Astrocyte (in vitro differentiated cells and primary cell): ENCODE measurements around the gene CCDC178. TPM values are rescaled to one million over a fixed set of nuclear protein-coding genes. Genes with fewer than 3 reads are reported as not detected.

ENCODE experiments used
- DNase-seq: peaks from one replicate; pipeline ENCODE4 v3.0.0-alpha.2; 2010; ENCODE audit warnings: low read depth
- FAIRE-seq: peaks from 2 replicates; lab custom pipeline; 2011; peaks lifted over from hg19 to GRCh38; lab: Jason Lieb, UNC
- H2AFZ ChIP-seq: 2 replicates; pipeline ENCODE4 v1.6.0; 2012; ENCODE audit warnings: low read depth, low read length, inconsistent platforms
- H3K27ac ChIP-seq: 2 replicates; pipeline ENCODE4 v1.5.1; 2011; ENCODE audit warnings: low read depth, low read length, inconsistent platforms
- H3K27me3 ChIP-seq: 2 replicates; pipeline ENCODE4 v1.6.0; 2011; ENCODE audit warnings: low read length, inconsistent platforms; ENCODE audit not compliant: insufficient read depth
- H3K36me3 ChIP-seq: 2 replicates; pipeline ENCODE4 v1.5.1; 2011; ENCODE audit warnings: low read length, inconsistent platforms; ENCODE audit not compliant: insufficient read depth
- H3K4me1 ChIP-seq: 2 replicates; pipeline ENCODE4 v1.5.1; 2011; ENCODE audit warnings: low read length, inconsistent platforms; ENCODE audit not compliant: insufficient read depth
- H3K4me2 ChIP-seq: 2 replicates; pipeline ENCODE4 v1.6.0; 2012; ENCODE audit warnings: low read length, inconsistent platforms
- H3K4me3 ChIP-seq: 2 replicates; pipeline ENCODE4 v1.5.1; 2011; ENCODE audit warnings: low read depth, mild to moderate bottlenecking, low read length, inconsistent platforms; ENCODE audit not compliant: insufficient read depth
- H3K79me2 ChIP-seq: 2 replicates; pipeline ENCODE4 v1.6.0; 2012; ENCODE audit warnings: mild to moderate bottlenecking, low read length, inconsistent platforms; ENCODE audit not compliant: insufficient read depth
- H3K9ac ChIP-seq: 2 replicates; pipeline ENCODE4 v1.6.0; 2012; ENCODE audit warnings: mild to moderate bottlenecking, low read length, inconsistent platforms
- H3K9me3 ChIP-seq: 2 replicates; pipeline ENCODE4 v1.5.1; 2012; ENCODE audit warnings: low read depth, mild to moderate bottlenecking, low read length, inconsistent platforms; ENCODE audit not compliant: insufficient read depth
- H4K20me1 ChIP-seq: 2 replicates; pipeline ENCODE4 v1.6.0; 2012; ENCODE audit warnings: low read length, inconsistent platforms; ENCODE audit not compliant: insufficient read depth
- H3K27ac Mint-ChIP-seq: one replicate; pipeline ENCODE4 v1.8.0; 2021; ENCODE audit warnings: mild to moderate bottlenecking, mixed read lengths; ENCODE audit not compliant: unreplicated experiment
- H3K27me3 Mint-ChIP-seq: one replicate; pipeline ENCODE4 v1.8.0; 2021; ENCODE audit warnings: low read depth, mixed read lengths; ENCODE audit not compliant: unreplicated experiment
- H3K36me3 Mint-ChIP-seq: one replicate; pipeline ENCODE4 v1.8.0; 2021; ENCODE audit warnings: low read depth, mixed read lengths; ENCODE audit not compliant: unreplicated experiment
- H3K4me1 Mint-ChIP-seq: one replicate; pipeline ENCODE4 v1.8.0; 2021; ENCODE audit warnings: low read depth, mixed read lengths; ENCODE audit not compliant: unreplicated experiment
- H3K4me3 Mint-ChIP-seq: one replicate; pipeline ENCODE4 v1.8.0; 2021; ENCODE audit warnings: mild to moderate bottlenecking, moderate library complexity, mixed read lengths; ENCODE audit not compliant: unreplicated experiment
- H3K9me3 Mint-ChIP-seq: one replicate; pipeline ENCODE4 v1.8.0; 2021; ENCODE audit warnings: mild to moderate bottlenecking, mixed read lengths; ENCODE audit not compliant: unreplicated experiment
- CTCF ChIP-seq: IDR thresholded peaks from 2 replicates; pipeline ENCODE4 v1.5.1; 2011; ENCODE audit warnings: low read depth, mild to moderate bottlenecking, inconsistent platforms, low read length, moderate library complexity; ENCODE audit not compliant: insufficient read depth
- EZH2 ChIP-seq: IDR thresholded peaks from 2 replicates; pipeline ENCODE4 v1.6.1; 2012; ENCODE audit warnings: mild to moderate bottlenecking, low read length, inconsistent platforms; ENCODE audit not compliant: insufficient read depth
- total RNA-seq: library from RNA; stranded (reverse); gene quantifications from 2 replicates; pipeline ENCODE4 v1.2.1, GENCODE V29; 2021

Gene CCDC178
- total RNA-seq, 1 donor from 2014 or later, result 0.30 TPM

DNA sequence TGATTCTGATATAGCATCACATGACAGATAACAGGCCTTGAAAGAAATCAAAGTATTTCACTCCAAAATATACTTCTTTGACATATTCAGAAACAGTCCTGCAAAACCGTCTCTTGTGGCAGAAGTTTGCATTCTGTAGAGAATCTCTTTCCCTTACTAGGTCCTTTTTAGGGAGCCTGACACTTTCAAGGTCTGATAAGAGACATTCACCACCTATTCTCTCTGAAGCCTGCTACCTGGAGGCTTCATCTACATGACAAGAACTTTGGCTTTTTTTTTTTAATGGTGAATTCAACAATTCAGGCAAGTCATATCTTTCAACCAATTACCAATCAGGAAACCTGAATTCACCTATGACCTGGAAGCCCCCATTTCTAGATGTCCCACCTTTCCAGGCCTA, 83.8 kb downstream of the CCDC178 start:
- H3K4me3 Mint-ChIP-seq, result no peak overlapping the region

GRCh38 chr18:33355756-33356155, 84.8 kb downstream of the CCDC178 start:
- no peak for FAIRE-seq
- no peak for DNase-seq
- H3K27ac Mint-ChIP-seq, result no peak overlapping the region

More for the DNA sequence above, 83.8 kb downstream of the CCDC178 start:
- no peak overlapping the region for H3K4me3 ChIP-seq
- Mint-ChIP-seq H3K27ac (no peak overlapping the region), H3K36me3 (no peaks in the 10 kb centered on the region), H3K27me3 (no peaks in the 10 kb centered on the region), H3K4me1 (no peaks in the 10 kb centered on the region), H3K9me3 (no peaks in the 10 kb centered on the region)
- H2AFZ ChIP-seq, result no peak overlapping the region
- H3K79me2 ChIP-seq, result no peaks in the 10 kb centered on the region
- FAIRE-seq (no peak), DNase-seq (no peak)
- no peaks in the 10 kb centered on the region for H4K20me1 ChIP-seq
- TF ChIP-seq EZH2, result no peak
- TF ChIP-seq CTCF, result no peak
- no peaks in the 10 kb centered on the region for H3K27me3 ChIP-seq
- H3K9me3 ChIP-seq, result no peaks in the 10 kb centered on the region
- no peaks in the 10 kb centered on the region for H3K36me3 ChIP-seq
- H3K9ac ChIP-seq, result no peak overlapping the region
- no peak overlapping the region for H3K4me2 ChIP-seq
- no peak overlapping the region for H3K27ac ChIP-seq
- no peaks in the 10 kb centered on the region for H3K4me1 ChIP-seq

More at GRCh38 chr18:33355756-33356155, 84.8 kb downstream of the CCDC178 start:
- Mint-ChIP-seq H3K27me3 (no peaks in the 10 kb centered on the region), H3K4me3 (no peak overlapping the region), H3K9me3 (no peaks in the 10 kb centered on the region), H3K36me3 (no peaks in the 10 kb centered on the region), H3K4me1 (no peaks in the 10 kb centered on the region)
- no peaks in the 10 kb centered on the region for H4K20me1 ChIP-seq
- no peaks in the 10 kb centered on the region for H3K27me3 ChIP-seq
- H3K4me1 ChIP-seq, result no peaks in the 10 kb centered on the region
- H3K27ac ChIP-seq, result no peak overlapping the region
- TF ChIP-seq CTCF (no peak), EZH2 (no peak)
- H2AFZ ChIP-seq, result no peak overlapping the region
- no peak overlapping the region for H3K9ac ChIP-seq
- no peaks in the 10 kb centered on the region for H3K36me3 ChIP-seq
- H3K4me2 ChIP-seq, result no peak overlapping the region
- no peak overlapping the region for H3K4me3 ChIP-seq
- no peaks in the 10 kb centered on the region for H3K79me2 ChIP-seq
- H3K9me3 ChIP-seq, result no peaks in the 10 kb centered on the region
